ENCODE results near the gene ARHGAP4.
A peak's percentile ranks its signal among the peaks of the same experiment; 100 is the strongest.

Gene ARHGAP4

GRCh38 chrX:153906126-153906917, 19.7 kb downstream of the ARHGAP4 start:
- DNase-seq (ENCODE audit: low read depth in 3 of 3): no peak

GRCh38 chrX:153905481-153906095, 20.5 kb downstream of the ARHGAP4 start:
- DNase-seq (ENCODE audit: low read depth in 3 of 3): no peak

- no peak for DNase-seq (ENCODE audit: low read depth in 3 of 3)
Observed at GRCh38 chrX:153903991-153904957, 21.8 kb downstream of the ARHGAP4 start, which contains the start of gene AVPR2. Gene AVPR2, plus strand, starts transcription at chrX:153904673. Its CDS starts 473 bp downstream, at chrX:153905146.

GRCh38 chrX:153903238-153903980, 22.7 kb downstream of the ARHGAP4 start:
- no peak for DNase-seq (ENCODE audit: low read depth in 3 of 3)

- no peak for DNase-seq (ENCODE audit: low read depth in 3 of 3)
Observed at GRCh38 chrX:153902385-153902784, 23.7 kb downstream of the ARHGAP4 start.

- no peak for DNase-seq (ENCODE audit: low read depth in 3 of 3)
Observed at GRCh38 chrX:153901753-153902140, 24.3 kb downstream of the ARHGAP4 start.

GRCh38 chrX:153900831-153901752, 25.0 kb downstream of the ARHGAP4 start:
- DNase-seq (ENCODE audit: low read depth in 3 of 3): peak; percentile 20 to 57 (median 32)

- no peak for DNase-seq (ENCODE audit: low read depth in 3 of 3)
Observed at GRCh38 chrX:153897899-153898298, 28.2 kb downstream of the ARHGAP4 start.

GRCh38 chrX:153889123-153889522, 36.9 kb downstream of the ARHGAP4 start:
- DNase-seq (ENCODE audit: low read depth in 3 of 3): no peak

- DNase-seq (ENCODE audit: low read depth in 3 of 3): no peak
Observed at GRCh38 chrX:153888344-153888743, 37.7 kb downstream of the ARHGAP4 start.

GRCh38 chrX:153887385-153887784, 38.7 kb downstream of the ARHGAP4 start:
- DNase-seq (ENCODE audit: low read depth in 3 of 3): no peak

GRCh38 chrX:153886915-153887314, 39.1 kb downstream of the ARHGAP4 start:
- DNase-seq (ENCODE audit: low read depth in 3 of 3): no peak

- no peak for DNase-seq (ENCODE audit: low read depth in 3 of 3)
Observed at GRCh38 chrX:153885968-153886903, 39.8 kb downstream of the ARHGAP4 start, which contains the start of gene L1CAM. Gene L1CAM, minus strand, starts transcription at chrX:153886173. Its CDS starts 10,337 bp downstream, at chrX:153875836.

GRCh38 chrX:153885208-153885787, 40.8 kb downstream of the ARHGAP4 start:
- no peak for DNase-seq (ENCODE audit: low read depth in 3 of 3)

- no peak for DNase-seq (ENCODE audit: low read depth in 3 of 3)
Observed at GRCh38 chrX:153884590-153884989, 41.5 kb downstream of the ARHGAP4 start.

GRCh38 chrX:153884136-153884535, 41.9 kb downstream of the ARHGAP4 start:
- no peak for DNase-seq (ENCODE audit: low read depth in 3 of 3)

GRCh38 chrX:153883163-153883843, 42.8 kb downstream of the ARHGAP4 start:
- no peak for DNase-seq (ENCODE audit: low read depth in 3 of 3)

- DNase-seq (ENCODE audit: low read depth in 3 of 3): no peak
Observed at GRCh38 chrX:153882557-153882956, 43.5 kb downstream of the ARHGAP4 start.
